Esophagus squamous epithelium (tissue), 5 donors: ENCODE data around the gene TESK2. TPM values are rescaled to one million over a fixed set of nuclear protein-coding genes. Genes with fewer than 3 reads are reported as not detected.

Experiments
- DNase-seq: peaks from one replicate; lab custom pipeline; 2025; lab: John Stamatoyannopoulos, UW
- H3K27ac ChIP-seq, 4 donors: fragments of 200-600 bp; sonication (generic); one replicate each; pipeline ENCODE4 v1.5.1; 2016 to 2019; ENCODE audit warnings: mild to moderate bottlenecking in 1 of 4
- H3K27me3 ChIP-seq, 4 donors: fragments of 200-600 bp; sonication (generic); 1 replicate in 3 of 4; 2 replicates in 1 of 4; pipeline versions ENCODE4 v1.5.1 to v1.6.0; 2017 to 2021; ENCODE audit warnings: antibody characterized with exemption in 1 of 4
- H3K36me3 ChIP-seq, 3 donors: fragments of 200-600 bp; sonication (generic); one replicate each; pipeline ENCODE4 v1.5.1; 2016 to 2019
- H3K4me1 ChIP-seq, 3 donors: fragments of 200-600 bp; sonication (generic); one replicate each; pipeline ENCODE4 v1.5.1; 2017 to 2019
- H3K4me3 ChIP-seq, 4 donors: fragments of 200-600 bp; sonication (generic); 1 replicate in 3 of 4; 2 replicates in 1 of 4; pipeline ENCODE4 v1.5.1; 2016 to 2019; ENCODE audit warnings: mild to moderate bottlenecking in 2 of 4, moderate library complexity in 1 of 4
- H3K9me3 ChIP-seq, 3 donors: fragments of 200-600 bp; sonication (generic); one replicate each; pipeline ENCODE4 v1.5.1; 2016 to 2019
- POLR2A ChIP-seq, 4 donors: fragments of 450-650 bp; IDR thresholded peaks; one replicate each; pipeline ENCODE4 v1.6.1; 2017; ENCODE audit warnings: antibody characterized with exemption in 4 of 4, mild to moderate bottlenecking in 4 of 4, moderate library complexity in 3 of 4
- WGBS, 2 donors: methylation state at CpG; one replicate each; pipeline ENCODE4 v1.1.5; 2018; 5-methylcytosine and 5-hydroxymethylcytosine counted together
- intact Hi-C: fragments of 100-400 bp; cut with DNase I; formaldehyde crosslinking; loops from one replicate; pipeline ENCODE4 v1.15.0; 2022
- total RNA-seq, 4 donors: library from RNA; depleted of rRNA; stranded (reverse); fragments of >200 nt; gene quantifications; one replicate each; pipeline ENCODE4 v1.1.0, GENCODE V29; 2016
- TF ChIP-seq, protein P1 (sequence below), 6 experiments: fragments of 450-650 bp in 4 of 6; fragments of 200-600 bp in 2 of 6; sonication (generic) in 2 of 6; IDR thresholded peaks; one replicate each; pipeline ENCODE4 v1.5.1; 2016 to 2019; ENCODE audit warnings: antibody characterized with exemption in 6 of 6, mild to moderate bottlenecking in 4 of 6, moderate library complexity in 4 of 6
- donor health status: DM: yes; HTN: yes; CAD: no.

TESK2 gene
- total RNA-seq, 4 donors from 2014 or later = 4.2 to 8.4 (median 5.9) TPM

DNA sequence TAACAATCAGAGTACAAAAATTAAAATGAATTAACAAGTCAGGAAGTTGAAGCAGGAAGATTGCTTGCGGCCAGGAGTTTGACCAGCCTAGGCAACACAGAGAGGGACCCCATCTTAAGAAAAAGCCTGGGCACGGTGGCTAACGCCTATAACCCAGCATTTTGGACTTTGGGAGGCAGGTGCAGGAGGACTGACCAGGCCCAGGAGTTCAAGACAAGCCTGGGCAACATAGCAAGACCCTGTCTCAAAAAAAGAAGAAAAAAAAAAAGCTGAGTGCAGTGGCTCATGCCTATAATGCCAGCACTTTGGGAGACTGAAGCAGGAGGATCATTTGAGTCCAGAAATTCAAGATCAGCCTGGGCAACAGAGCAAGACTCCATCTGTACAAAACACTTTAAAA is 38.5 kb downstream of the TESK2 start:
- H3K36me3 ChIP-seq = peaks cover 0 to 8% (median 0%) of the 10 kb centered on the region in 3 donors
- H3K4me1 ChIP-seq = no peaks in the 10 kb centered on the region
- no peak overlapping the region for H3K4me3 ChIP-seq
- no peak overlapping the region for H3K27ac ChIP-seq
- no peaks in the 10 kb centered on the region for H3K9me3 ChIP-seq
- no peak for DNase-seq
- no peak for TF ChIP-seq POLR2A (IDR thresholded peaks at IDR 0.05)
- TF ChIP-seq, protein P1, sequence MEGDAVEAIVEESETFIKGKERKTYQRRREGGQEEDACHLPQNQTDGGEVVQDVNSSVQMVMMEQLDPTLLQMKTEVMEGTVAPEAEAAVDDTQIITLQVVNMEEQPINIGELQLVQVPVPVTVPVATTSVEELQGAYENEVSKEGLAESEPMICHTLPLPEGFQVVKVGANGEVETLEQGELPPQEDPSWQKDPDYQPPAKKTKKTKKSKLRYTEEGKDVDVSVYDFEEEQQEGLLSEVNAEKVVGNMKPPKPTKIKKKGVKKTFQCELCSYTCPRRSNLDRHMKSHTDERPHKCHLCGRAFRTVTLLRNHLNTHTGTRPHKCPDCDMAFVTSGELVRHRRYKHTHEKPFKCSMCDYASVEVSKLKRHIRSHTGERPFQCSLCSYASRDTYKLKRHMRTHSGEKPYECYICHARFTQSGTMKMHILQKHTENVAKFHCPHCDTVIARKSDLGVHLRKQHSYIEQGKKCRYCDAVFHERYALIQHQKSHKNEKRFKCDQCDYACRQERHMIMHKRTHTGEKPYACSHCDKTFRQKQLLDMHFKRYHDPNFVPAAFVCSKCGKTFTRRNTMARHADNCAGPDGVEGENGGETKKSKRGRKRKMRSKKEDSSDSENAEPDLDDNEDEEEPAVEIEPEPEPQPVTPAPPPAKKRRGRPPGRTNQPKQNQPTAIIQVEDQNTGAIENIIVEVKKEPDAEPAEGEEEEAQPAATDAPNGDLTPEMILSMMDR (IDR thresholded peaks at IDR 0.05) = no peak
- WGBS, 2 donors = 77 to 82% methylated on average over 3 of the region's 3 CpGs
- intact Hi-C loops = no loop called here
- H3K27me3 ChIP-seq = no peaks in the 10 kb centered on the region

DNA sequence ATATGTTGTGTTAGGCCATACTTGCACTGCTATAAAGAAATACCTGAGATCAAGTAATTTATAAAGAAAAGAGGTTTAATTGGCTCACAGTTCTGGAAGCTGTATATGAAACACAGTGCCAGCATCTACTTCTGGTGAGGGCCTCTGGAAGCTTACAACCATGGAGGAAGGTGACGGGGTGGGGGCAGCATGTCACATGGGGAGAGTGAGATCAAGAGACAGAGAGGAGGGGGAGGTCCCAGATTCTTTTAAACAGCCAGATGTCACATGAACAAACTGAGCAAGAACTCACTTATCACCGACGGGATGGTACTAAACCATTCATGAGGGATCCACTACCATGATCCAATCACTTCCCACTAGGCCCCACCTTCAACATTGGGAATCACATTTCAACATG is 42.6 kb downstream of the TESK2 start:
- intact Hi-C loops = no loop called here
- WGBS, 2 donors = 96 to 100% methylated on average over 3 of the region's 3 CpGs
- Histone ChIP-seq H3K27ac (no peak overlapping the region), H3K9me3 (no peaks in the 10 kb centered on the region), H3K4me3 (no peak overlapping the region), H3K4me1 (peaks cover 0 to 9% (median 0%) of the 10 kb centered on the region in 3 donors), H3K27me3 (no peaks in the 10 kb centered on the region), H3K36me3 (no peaks in the 10 kb centered on the region)
- DNase-seq = no peak
- TF ChIP-seq, protein P1 (IDR thresholded peaks at IDR 0.05) = no peak
- no peak for TF ChIP-seq POLR2A (IDR thresholded peaks at IDR 0.05)

DNA sequence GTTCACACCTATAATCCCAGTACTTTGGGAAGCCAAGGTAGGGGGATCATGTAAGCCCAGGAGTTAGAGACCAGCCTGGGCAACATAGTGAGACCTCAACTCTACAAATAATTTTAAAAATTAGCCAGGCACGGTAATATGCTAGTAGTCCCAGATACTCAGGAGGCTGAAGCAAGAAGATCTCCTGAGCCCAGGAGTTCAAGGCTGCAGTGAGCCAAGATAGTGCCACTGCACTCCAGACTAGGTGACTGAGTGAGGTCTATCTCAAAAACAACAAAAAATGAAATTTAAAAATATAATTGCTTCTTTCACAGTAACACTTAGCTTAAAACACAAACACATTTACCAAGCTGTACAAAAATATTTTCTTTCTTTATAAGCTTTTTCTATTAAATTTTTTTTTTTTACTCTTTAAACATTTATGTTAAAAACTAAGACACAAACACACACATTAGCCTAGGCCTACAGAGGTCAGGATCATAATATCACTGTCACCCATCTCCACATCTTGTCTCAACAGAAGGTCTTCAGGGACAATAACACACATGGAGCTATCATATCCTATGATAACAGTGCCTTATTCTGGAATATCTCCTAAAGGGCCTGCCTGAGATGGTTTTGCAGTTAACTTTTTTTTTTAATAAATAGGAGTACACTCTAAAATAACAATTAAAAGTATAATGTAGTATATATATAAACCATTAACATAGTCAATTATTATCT is 43.9 kb downstream of the TESK2 start:
- no peak overlapping the region for H3K27ac ChIP-seq
- H3K4me1 ChIP-seq = peaks cover 0 to 9% (median 0%) of the 10 kb centered on the region in 3 donors
- no peaks in the 10 kb centered on the region for H3K36me3 ChIP-seq
- H3K27me3 ChIP-seq = no peaks in the 10 kb centered on the region
- 86 to 88% methylated on average over 1 of the region's 1 CpG for WGBS, 2 donors
- DNase-seq = no peak
- intact Hi-C loops = no loop called here
- no peaks in the 10 kb centered on the region for H3K9me3 ChIP-seq
- no peak overlapping the region for H3K4me3 ChIP-seq
- TF ChIP-seq POLR2A (IDR thresholded peaks at IDR 0.05) = no peak
- TF ChIP-seq, protein P1 (IDR thresholded peaks at IDR 0.05) = no peak

DNA sequence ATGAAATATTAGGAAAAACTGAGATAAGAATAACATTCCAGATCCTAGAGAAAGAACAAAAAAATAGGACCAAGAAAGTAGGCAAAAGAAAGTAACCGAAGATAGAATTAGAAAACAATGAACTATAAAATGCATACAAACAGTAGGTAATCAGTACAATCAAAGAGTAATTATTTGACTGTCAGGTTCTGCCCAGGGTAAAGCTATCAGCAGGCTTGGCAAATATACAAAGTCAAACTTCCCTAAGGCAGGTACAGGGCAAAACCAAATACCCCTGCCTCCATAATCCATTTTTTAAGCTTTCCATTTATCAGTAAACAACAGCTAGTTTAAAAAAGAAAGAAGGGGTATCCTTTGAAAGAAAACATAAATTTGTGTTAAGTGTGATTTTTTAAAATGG is 44.4 kb downstream of the TESK2 start:
- intact Hi-C loops = no loop called here
- peaks cover 0 to 9% (median 0%) of the 10 kb centered on the region in 3 donors for H3K4me1 ChIP-seq
- no peak overlapping the region for H3K27ac ChIP-seq
- no peak for TF ChIP-seq POLR2A (IDR thresholded peaks at IDR 0.05)
- TF ChIP-seq, protein P1 (IDR thresholded peaks at IDR 0.05) = no peak
- H3K27me3 ChIP-seq = no peaks in the 10 kb centered on the region
- no peak for DNase-seq
- WGBS, 2 donors = 67 to 92% methylated on average over 1 of the region's 1 CpG
- H3K36me3 ChIP-seq = no peaks in the 10 kb centered on the region
- H3K4me3 ChIP-seq = no peak overlapping the region
- H3K9me3 ChIP-seq = no peaks in the 10 kb centered on the region

DNA sequence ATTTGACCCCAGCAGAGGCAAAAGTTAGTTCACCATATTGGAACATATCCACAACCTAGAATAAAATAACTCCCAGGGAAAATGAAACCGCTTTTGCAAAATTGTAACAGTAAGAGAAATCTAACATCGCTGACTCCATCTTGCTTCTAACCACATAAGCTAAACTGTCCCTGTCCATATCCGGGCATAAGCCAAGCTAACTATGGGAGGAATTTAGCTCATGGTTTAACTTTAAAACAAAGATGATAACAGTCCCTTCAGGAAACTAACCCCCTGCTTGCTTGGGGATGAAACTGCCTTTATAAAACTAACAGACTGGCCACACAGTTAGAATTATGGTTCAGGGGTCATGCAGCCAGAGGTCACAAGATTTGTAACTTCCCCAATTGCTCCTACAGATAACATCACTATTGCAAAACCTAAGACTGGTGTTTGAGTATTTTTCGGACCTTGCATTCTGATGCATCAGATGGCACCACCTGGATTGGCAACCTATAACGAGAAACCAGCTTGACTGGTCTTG is 46.3 kb downstream of the TESK2 start:
- no peaks in the 10 kb centered on the region for H3K36me3 ChIP-seq
- DNase-seq = no peak
- intact Hi-C loops = no loop called here
- WGBS, 2 donors = 86 to 89% methylated on average over 5 of the region's 5 CpGs
- no peaks in the 10 kb centered on the region for H3K27me3 ChIP-seq
- no peak overlapping the region for H3K27ac ChIP-seq
- H3K4me1 ChIP-seq = peaks cover 0 to 9% (median 0%) of the 10 kb centered on the region in 3 donors
- H3K9me3 ChIP-seq = no peaks in the 10 kb centered on the region
- H3K4me3 ChIP-seq = no peak overlapping the region
- TF ChIP-seq, protein P1 (IDR thresholded peaks at IDR 0.05) = no peak
- no peak for TF ChIP-seq POLR2A (IDR thresholded peaks at IDR 0.05)
